PFSK-1 (cell line): ENCODE results near the gene MRPL1.

Experiments
- FOXP2 ChIP-seq: optimal IDR thresholded peaks from 2 replicates; pipeline ENCODE3; 2011; ENCODE audit warnings: borderline replicate concordance, control low read depth, inconsistent platforms; ENCODE audit not compliant: insufficient read depth; ENCODE audit errors: extremely low read length, extremely low read depth
- POLR2AphosphoS5 ChIP-seq: IDR thresholded peaks from 2 replicates; pipeline ENCODE4 v1.6.1; 2012; ENCODE audit warnings: low read depth, mild to moderate bottlenecking, control low read depth, low read length, moderate library complexity
- REST ChIP-seq, 2 experiments: IDR thresholded peaks; 2 replicates each; pipeline versions ENCODE4 v1.6.1 to v1.8.0; 2011 to 2012; ENCODE audit warnings: low read depth in 2 of 2, low read length in 2 of 2, control low read depth in 1 of 2, inconsistent platforms in 1 of 2, mild to moderate bottlenecking in 1 of 2, moderate library complexity in 1 of 2; ENCODE audit not compliant: insufficient read depth in 1 of 2
- SIN3A ChIP-seq: IDR thresholded peaks from 2 replicates; pipeline ENCODE4 v1.6.1; 2012; ENCODE audit warnings: mild to moderate bottlenecking, low read length, moderate library complexity, borderline replicate concordance; ENCODE audit not compliant: insufficient read depth
- TAF1 ChIP-seq: IDR thresholded peaks from 2 replicates; pipeline ENCODE4 v1.6.1; 2012; ENCODE audit warnings: low read length, control low read depth, borderline replicate concordance; ENCODE audit not compliant: insufficient read depth

MRPL1 gene

GRCh38 chr4:77990456-77990855 is 127.8 kb downstream of the MRPL1 start:
- TF ChIP-seq FOXP2 (no peak), POLR2AphosphoS5 (no peak), SIN3A (no peak), REST (IDR thresholded peaks at IDR 0.05; ENCODE audit: insufficient read depth in 1 of 2, low read depth in 2 of 2, low read length in 2 of 2) (no peak), TAF1 (no peak)

GRCh38 chr4:77990904-77991358 is 128.3 kb downstream of the MRPL1 start:
- TF ChIP-seq SIN3A (no peak), FOXP2 (no peak), REST (IDR thresholded peaks at IDR 0.05; ENCODE audit: insufficient read depth in 1 of 2, low read depth in 2 of 2, low read length in 2 of 2) (no peak), TAF1 (no peak), POLR2AphosphoS5 (no peak)

- TF ChIP-seq TAF1 = no peak
- TF ChIP-seq FOXP2 = no peak
- no peak for TF ChIP-seq POLR2AphosphoS5
- TF ChIP-seq SIN3A = no peak
- no peak for TF ChIP-seq REST (IDR thresholded peaks at IDR 0.05; ENCODE audit: insufficient read depth in 1 of 2, low read depth in 2 of 2, low read length in 2 of 2)
Observed at GRCh38 chr4:77992581-77992980, 130.0 kb downstream of the MRPL1 start.

DNA sequence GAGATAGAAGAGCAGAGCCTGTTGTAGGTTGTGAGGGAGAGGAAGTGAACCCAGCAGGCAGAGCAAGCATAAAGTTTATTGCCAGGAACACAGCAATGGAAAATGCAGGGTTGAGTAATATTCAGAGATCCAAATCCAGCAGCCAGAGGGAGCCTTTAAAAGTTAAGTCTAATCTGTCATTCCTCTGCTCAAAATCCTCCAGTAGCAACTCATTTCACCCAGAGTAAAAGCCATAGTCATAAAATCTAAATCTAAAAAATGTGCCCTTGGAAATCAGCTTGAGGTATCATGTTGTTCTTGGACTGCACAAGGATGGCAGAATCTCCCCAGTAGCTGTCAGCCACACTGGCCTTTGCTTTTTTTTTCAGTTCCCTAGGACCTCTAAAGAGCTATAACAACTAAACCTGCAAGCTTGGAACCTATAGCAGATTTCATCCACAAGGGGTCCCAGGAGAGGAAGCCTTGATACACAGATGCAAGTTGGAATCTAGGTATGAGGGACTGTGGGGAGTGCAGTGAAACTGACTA is 131.6 kb downstream of the MRPL1 start:
- TF ChIP-seq SIN3A (no peak), FOXP2 (no peak)

DNA sequence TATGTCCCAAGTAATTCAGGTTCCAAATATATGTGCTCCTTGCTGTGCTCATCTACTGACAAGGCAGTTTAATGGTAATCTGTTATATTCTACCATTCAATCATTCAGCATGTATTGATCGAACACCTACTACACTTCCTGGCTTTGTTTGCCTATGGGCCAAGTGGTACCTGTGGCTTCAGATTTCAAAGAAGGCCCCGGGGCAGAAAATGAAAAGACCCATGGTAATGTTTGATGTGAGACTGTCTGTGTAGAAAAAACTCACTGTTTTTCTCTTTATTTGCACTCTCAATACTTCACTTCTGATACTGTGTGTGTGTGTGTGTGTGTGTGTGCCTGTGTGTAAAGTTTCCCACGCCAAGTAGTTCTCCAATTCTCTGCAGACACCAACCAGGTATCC is 133.4 kb downstream of the MRPL1 start:
- TF ChIP-seq FOXP2 (no peak), SIN3A (no peak), POLR2AphosphoS5 (no peak), TAF1 (no peak)

- TF ChIP-seq POLR2AphosphoS5 (no peak), REST (IDR thresholded peaks at IDR 0.05; ENCODE audit: insufficient read depth in 1 of 2, low read depth in 2 of 2, low read length in 2 of 2) (no peak), FOXP2 (no peak), TAF1 (no peak), SIN3A (no peak)
Observed at GRCh38 chr4:78001531-78001930, 138.9 kb downstream of the MRPL1 start.
